Measurements from ENCODE around the gene CPD.
"Not testable (repeated sequence)": the region's sequence is repeated elsewhere in the genome, so short reads cannot be mapped to it uniquely, and the experiment has no call there.

CPD gene

GRCh38 chr17:30427611-30428010, 48.9 kb downstream of the CPD start:
- no peak for DNase-seq (ENCODE audit: low read depth in 2 of 2)

GRCh38 chr17:30429155-30429554, 50.4 kb downstream of the CPD start:
- DNase-seq (ENCODE audit: low read depth in 2 of 2) = no peak

GRCh38 chr17:30433514-30433913, 54.8 kb downstream of the CPD start:
- no peak for DNase-seq (ENCODE audit: low read depth in 2 of 2)

GRCh38 chr17:30436729-30437128, 58.0 kb downstream of the CPD start:
- no peak for DNase-seq (ENCODE audit: low read depth in 2 of 2)

- no peak for DNase-seq (ENCODE audit: low read depth in 2 of 2)
Observed at GRCh38 chr17:30443721-30444120, 65.0 kb downstream of the CPD start.

GRCh38 chr17:30446640-30447039, 67.9 kb downstream of the CPD start:
- not testable (repeated sequence) for DNase-seq (ENCODE audit: low read depth in 2 of 2)

DNA sequence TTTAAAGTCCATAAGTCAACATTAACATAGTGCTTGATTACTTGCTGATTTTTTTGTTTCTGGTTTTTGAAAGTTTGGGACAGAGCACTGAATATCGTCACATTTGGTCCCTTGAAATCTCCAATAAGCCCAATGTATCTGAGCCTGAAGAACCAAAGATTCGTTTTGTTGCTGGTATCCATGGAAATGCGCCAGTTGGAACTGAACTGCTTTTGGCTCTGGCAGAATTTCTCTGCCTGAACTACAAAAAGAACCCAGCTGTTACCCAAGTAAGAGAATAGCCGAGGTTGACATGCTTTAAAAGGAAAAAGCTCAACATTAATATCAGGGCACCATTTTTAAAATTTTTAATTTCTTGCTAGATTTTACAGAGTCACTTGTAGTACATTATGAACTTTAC, 70.8 kb downstream of the CPD start:
- DNase-seq (ENCODE audit: low read depth in 2 of 2) = no peak

DNA sequence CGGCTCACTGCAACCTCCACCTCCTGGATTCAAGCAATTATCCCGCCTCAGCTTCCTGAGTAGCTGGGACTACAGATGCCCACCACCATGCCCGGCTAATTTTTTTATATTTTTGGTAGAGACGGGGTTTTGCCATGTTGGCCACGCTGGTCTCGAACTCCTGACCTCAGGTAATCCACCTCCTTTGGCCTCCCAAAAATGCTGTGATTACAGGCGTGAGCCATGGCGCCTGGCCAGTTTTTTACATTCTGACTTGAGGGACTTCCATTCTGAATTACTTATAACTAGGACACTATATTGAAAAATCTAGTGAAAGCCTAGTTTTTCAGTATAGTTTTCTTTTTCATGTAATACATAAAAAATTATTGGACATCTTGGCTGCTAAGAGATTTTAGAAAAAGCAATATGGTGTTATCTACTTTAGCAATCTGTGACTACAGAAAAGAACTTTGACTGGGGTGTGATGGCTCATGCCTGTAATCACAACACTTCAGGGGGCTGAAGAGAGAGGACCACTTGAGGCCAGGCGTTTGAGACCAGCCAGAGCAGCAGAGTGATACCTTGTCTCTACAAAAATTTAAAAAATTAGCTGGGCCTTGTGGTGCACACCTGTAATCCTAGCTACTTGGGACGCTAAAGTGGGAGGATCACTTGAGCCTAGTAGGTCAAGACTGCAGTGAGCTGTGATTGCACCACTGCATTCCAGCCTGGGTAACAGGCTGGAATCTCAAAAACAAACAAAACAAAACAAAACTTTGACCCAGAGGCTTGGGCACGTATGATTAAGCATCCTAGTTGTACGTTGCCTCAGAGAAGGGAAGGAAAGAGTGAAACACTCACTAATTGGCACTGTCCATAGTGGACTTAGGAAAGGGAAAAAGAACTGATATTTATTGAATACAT, 71.6 kb downstream of the CPD start:
- no peak for DNase-seq (ENCODE audit: low read depth in 2 of 2)

- DNase-seq (ENCODE audit: low read depth in 2 of 2) = no peak
Observed at GRCh38 chr17:30454635-30455034, 75.9 kb downstream of the CPD start.

DNA sequence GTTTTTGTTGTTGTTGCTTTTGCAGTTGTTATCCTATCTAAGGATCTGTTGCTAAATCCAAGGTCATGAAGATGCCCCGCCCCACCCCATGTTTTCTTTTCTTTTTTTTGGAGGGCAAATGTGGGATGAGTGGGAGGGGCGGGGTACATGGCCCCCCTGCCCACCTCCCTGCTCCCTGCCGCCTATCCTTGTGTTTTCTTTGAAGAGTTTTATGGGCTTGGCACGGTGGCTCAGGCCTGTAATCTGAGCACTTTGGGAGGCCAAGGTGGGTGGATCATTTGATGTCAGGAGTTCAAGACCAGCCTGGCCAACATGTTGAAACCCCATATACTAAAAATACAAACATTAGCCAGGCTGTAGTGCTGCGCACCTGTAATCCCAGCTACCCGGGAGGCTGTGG, 79.6 kb downstream of the CPD start:
- no peak for DNase-seq (ENCODE audit: low read depth in 2 of 2)

DNA sequence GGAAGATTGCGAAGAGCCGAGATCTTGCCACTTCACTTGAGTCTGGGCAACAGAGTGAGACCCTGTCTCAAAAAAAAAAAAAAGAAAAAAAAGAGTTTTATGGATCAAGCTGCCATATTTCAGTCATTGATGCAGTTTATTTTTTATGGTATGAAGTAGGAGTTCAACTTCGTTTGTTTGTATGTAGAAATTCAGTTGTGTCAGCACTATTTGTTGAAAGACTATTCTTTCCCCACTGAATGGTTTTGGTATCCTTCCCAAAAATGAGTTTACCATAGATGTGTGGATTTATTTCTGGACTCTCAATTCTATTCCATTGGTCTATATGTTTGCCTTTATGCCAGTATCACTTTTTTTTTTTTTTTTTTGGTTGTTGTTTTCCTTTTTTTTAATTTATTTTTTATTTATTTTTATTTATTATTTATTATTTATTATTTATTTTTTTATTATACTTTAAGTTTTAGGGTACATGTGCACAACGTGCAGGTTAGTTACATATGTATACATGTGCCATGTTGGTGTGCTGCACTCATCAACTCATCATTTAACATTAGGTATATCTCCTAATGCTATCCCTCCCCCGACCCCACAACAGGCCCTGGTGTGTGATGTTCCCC, 80.2 kb downstream of the CPD start:
- DNase-seq (ENCODE audit: low read depth in 2 of 2) = not testable (repeated sequence)

DNA sequence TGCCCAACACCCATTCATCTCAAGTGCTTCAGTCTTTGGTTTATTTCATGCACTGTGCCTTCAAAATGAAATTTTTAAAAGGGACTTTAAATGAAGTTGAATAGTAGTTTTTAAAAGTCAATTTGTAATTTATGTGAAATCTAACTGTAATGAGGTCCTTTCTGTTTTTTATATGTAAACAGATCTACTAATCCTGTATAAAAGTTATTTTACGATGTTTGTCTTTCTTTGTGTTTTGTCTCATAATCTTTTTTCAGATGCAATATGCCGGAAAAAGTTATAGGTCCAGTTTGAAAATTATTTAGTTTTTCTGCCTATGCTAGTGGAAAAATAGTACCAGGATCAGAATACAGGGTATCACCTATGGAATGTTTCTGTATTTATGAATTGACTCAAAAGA, 89.7 kb downstream of the CPD start:
- DNase-seq (ENCODE audit: low read depth in 2 of 2) = no peak

DNA sequence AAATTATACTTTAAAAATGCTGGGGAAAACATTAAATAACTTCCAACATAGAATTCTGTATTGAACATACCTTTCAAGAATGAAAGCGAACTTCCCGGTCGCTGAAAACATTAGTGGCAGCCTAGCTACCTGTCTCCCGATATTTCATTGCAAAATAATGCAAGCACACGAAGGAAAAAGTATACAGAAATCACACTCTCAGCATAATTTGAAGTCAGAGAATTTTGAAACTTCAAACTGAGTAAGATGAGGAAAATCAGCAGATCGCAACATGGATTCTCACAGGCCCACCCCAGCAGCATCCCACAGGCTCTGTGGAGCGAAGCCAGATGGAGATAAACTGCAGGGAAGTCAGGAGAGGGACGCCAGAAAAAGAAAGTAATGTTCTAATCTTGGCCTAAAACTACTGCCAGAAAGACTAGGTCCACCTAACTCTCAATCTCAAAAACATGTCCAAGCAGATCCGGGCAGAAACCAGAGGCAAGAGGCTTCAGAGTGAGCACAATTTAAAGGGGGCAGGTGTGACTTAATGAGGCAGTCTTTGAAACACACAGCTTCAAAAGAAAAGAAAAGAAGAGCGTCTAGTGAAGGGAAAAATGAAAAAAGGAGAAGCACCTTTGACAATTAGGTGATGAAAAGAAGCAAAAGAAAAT, 93.6 kb downstream of the CPD start:
- no peak for DNase-seq (ENCODE audit: low read depth in 2 of 2)

DNA sequence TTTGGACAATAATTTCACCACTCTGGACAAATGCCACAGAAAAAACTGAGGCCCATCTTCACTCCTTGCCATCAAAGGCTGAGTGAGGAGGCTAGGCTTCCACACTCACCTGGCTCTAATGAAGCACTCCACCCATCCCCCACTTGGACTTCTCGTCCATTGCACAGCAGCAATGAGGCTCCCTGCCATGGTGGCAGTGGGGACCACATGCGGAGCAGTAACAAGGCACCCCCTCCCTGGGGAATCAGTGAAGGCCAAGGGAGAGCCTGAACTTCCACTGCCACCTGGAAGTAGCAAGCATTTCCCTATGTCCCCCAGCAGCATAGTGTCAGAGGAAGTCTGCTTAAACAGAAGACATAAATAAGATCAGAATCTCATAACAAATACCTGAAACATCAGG, 96.5 kb downstream of the CPD start:
- DNase-seq (ENCODE audit: low read depth in 2 of 2) = no peak

- no peak for DNase-seq (ENCODE audit: low read depth in 2 of 2)
Observed at GRCh38 chr17:30476726-30477082, 98.0 kb downstream of the CPD start.

- DNase-seq (ENCODE audit: low read depth in 2 of 2) = peak; percentile 83 to 89
Observed at GRCh38 chr17:30477083-30477773, 98.5 kb downstream of the CPD start, which contains the start of gene GOSR1. Gene GOSR1 (plus strand): TSS chr17:30477408. CDS start chr17:30477434, 26 bp downstream.

- DNase-seq (ENCODE audit: low read depth in 2 of 2) = no peak
Observed at GRCh38 chr17:30477774-30478115, 99.0 kb downstream of the CPD start.

DNA sequence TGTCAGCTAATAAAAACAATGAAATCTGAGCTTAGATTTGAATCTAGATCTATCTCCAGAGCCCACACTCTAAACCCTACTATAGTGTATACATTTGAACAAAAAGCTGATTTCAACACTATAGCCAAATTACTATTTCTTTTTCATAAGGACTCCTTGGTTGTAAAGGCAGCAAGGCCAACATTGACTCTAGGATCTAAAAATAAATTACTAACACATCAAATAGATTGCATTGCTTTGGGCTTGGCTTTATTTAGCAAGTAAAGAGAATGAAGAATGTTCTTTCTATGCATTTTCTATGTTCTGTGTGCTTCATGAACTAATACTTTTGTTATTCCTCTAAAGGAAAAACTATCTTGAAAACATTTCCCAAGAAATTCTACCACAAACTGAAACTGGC, 103.8 kb downstream of the CPD start:
- DNase-seq (ENCODE audit: low read depth in 2 of 2) = no peak

- no peak for DNase-seq (ENCODE audit: low read depth in 2 of 2)
Observed at GRCh38 chr17:30483159-30483558, 104.4 kb downstream of the CPD start.

DNA sequence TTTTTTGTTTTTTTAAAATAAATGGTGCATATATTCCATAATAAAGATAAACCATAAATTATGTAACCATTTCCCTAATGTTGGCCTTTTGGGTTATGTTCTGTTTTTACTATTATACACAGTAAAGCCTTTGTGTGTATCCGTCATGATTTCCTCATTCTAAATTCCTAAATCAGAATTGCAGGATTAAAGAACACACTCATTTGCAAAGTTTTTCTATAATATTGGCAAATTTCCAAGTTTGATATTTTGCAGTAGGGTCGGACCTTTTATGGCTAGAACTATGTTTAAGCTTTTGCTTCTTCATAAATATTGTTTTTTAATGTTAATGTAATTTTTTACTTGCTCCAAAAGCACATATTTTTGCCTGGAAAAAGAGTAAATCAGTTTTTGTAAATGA, 115.1 kb downstream of the CPD start:
- no peak for DNase-seq (ENCODE audit: low read depth in 2 of 2)

DNA sequence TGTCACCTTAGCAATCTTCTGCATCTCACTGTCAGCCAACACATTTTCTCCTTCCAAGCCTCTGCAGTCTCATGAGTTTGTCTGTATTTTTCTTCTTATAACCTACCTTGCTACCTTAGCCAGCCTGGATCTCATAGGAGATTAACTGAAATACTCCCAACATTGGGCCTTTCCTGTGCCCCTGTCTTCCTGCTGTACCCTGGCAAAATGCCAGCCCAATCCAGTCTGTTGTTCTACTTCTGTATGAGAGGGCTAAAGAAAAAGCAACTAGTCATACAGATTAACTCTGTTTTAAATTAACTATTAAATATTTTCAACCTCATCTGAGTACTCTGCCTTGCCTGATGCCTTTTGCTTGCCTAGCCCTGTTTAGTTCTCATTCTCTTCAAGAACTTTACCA, 116.9 kb downstream of the CPD start:
- no peak for DNase-seq (ENCODE audit: low read depth in 2 of 2)

GRCh38 chr17:30503558-30503957, 124.8 kb downstream of the CPD start:
- DNase-seq (ENCODE audit: low read depth in 2 of 2) = no peak
